Stimulated activated naive CD4-positive, alpha-beta T cell (primary cell): ENCODE results near the gene RDH13.
A peak's percentile ranks its signal among the peaks of the same experiment; 100 is the strongest.
"Not testable (repeated sequence)": the region's sequence is repeated elsewhere in the genome, so short reads cannot be mapped to it uniquely, and the experiment has no call there.

Experiments used
- DNase-seq, 6 experiments: peaks; one replicate each; lab custom pipeline; 2025; lab: John Stamatoyannopoulos, UW

RDH13 gene

DNA sequence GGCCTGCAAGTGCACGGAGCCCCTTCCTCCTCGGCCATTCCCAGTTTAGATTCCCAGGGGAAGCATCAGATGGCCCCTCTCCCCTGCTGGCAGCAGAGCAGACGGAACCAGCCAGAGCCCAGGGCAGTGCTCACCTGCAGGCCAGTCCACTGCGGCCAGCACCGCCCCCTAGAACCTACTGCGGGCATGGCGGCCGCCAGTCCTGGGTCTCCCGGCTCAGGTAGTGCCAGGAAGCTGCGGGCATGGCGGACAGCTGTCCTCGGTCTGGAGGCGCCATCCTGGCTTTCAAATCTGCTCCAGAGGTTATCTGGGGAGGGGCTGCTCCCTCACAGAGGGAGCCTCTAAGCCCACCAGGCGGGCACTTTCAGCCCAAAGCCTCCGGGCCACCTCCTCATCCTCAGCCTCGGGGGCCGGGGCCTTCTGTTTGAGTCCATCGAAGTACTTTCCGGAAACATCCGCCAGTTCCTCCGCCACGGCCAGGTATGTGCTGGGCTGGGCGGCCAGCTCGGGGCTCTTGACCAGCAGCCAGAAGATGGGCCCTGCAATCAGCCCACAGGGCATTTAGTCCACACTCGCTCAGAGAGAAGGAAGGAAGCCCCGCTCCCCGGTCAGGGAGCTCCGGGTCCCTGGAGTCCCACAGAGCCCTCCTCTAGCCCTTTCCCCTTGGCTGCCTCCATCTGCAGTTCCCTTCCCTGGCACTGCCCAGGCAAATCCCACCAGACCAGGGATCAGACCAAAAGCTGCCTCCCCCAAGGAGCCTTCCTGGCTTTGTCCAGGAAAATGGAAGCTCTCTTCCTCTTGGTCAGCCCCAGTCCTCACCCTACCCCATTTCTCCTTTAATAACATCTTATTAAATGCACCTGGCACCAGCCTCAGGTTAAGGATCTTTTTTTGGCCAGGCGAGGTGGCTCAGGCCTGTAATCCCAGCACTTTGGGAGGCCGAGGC, 17.9 kb downstream of the RDH13 start:
- no peak for DNase-seq

DNA sequence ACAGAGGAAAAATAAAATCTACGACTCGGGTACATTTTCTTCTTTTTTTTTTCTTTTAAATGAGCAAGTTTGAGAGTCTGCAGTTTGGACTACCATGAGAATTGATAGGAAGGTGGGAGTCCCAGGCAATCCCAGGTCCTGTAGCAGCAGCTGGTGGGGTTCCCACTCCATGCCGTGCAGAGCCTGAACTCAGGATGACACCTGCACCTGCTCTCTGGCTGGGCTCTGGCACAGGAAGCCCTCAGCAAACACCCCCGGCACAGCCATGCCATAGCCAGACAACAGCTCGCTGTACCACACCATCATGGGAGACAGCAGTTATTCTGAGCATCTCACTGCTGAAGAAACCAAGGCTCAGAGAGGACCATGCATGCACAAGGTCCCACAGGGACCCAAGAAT, 18.7 kb downstream of the RDH13 start:
- no peak for DNase-seq

DNA sequence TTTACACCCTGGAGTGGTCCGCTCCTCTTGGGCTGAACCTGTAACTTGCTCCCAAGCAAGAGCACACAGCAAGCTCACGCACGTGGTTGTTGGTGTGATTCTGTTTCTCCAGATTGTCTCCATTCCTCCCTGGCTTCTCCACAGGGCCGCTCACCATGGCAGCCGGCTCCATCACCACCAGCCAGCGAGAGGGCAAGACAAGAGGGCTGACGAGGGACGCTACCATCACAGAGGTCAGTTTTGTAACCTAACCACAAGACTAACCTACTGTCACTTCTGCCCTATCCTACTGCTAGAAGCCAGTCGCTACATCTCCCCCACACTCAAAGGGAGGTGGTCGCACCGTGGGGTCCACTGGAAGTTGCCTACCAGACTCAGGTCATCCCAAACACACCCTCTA, 20.3 kb downstream of the RDH13 start:
- no peak for DNase-seq

DNA sequence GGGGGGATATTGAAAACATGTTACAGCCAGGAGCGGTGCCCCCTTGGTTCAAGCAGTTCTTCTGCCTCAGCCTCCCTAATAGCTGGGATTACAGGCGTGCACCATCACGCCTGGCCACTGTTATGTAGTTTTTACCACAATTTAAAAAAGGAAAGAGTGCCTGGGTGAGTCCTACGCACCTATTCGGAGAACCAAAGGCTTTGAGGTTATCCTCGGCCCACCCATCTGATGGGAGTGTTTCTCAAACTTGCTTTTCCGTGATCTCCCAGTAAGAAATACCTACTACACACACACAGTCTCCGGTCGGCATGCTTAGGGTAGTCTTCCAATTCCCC, 20.6 kb downstream of the RDH13 start:
- DNase-seq: no peak

DNA sequence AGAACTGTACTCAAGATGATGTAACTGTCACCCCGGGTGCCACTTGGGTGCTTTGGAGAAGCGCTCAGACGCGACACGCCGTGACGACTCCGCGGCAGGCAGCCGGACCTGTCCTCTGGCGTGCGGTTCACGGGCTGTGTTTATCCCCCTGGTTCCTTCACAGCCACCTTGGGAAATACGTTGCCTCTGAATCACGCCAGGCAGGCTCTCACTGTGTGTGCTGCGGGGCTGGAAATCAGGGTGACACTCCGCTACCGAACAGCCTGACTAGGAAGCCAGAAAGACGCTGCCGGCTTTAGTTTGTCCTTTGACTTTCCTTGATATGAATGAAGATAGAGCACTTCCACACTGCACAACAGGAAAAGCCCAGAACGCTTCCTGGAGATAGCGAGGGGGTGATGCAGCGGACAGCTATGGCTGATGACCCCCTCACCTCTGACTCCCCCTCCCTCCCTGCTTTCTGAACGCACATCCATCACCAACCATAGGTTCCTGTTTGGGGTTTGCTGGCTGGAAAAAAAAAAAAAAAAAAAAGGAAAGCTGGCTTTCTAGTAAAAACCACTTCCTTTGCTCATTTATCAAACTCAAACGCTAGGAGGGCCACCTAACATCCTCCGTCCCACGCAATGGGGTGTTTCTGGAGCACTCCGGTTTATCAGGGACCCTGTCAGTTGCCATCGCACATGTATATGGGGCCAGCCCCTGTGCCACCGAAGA, 21.2 kb downstream of the RDH13 start:
- peak in 3 of 6 experiments; percentile 22 to 29 (median 29) for DNase-seq

DNA sequence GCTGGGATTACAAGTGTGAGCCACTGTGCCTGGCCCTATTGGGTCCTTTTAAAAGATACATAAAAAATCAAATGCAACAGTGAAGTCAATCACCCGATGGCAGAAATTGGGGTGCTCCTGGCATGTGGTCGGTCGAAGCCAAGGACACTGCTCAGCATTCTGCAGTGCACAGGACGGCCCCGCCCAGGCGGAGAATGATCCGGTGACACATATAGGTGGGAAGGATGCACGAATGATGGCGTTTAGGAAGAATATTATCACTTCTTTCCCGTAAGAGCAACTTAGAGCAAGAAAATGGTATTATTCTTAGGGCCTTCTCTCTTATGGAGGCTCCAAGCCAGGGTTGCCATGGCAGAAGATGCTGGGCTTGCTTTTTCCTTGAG, 21.7 kb downstream of the RDH13 start:
- no peak for DNase-seq

DNA sequence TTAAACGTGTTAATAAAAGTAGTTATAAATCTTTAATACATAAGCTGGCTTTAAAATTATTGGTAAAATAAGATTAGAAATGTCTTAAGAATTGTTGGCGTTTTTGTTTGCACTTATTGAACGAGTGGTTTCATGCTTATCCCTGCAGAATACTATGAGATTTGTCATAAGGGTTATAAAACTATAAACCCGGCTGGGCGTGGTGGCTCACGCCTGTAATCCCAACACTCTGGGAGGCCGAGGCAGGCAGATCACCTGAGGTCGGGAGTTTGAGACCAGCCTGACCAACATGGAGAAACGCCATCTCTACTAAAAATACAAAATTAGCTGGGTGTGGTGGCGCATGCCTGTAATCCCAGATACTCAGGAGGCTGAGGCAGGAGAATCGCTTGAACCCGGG, 22.3 kb downstream of the RDH13 start:
- not testable (repeated sequence) for DNase-seq

GRCh38 chr19:55037603-55038002, 25.3 kb downstream of the RDH13 start:
- not testable (repeated sequence) for DNase-seq

DNA sequence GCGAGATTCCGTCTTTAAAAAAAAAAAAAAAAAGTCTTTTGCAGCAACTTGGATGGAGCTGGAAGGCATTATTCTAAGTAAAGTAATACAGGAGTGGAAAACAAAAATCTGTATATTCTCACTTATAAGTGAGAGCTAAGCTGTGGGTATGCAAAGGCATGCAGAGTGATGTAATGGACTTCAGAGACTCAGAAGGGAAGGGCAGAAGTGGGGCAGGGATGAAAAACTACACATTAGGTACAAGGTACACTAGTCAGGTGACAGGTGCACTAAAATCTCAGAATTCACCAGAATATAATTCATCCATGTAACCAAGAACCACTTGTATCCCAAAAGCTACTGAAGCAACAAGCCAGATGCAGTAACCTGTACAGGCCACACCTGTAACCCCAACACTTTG, 26.9 kb downstream of the RDH13 start:
- DNase-seq: no peak

DNA sequence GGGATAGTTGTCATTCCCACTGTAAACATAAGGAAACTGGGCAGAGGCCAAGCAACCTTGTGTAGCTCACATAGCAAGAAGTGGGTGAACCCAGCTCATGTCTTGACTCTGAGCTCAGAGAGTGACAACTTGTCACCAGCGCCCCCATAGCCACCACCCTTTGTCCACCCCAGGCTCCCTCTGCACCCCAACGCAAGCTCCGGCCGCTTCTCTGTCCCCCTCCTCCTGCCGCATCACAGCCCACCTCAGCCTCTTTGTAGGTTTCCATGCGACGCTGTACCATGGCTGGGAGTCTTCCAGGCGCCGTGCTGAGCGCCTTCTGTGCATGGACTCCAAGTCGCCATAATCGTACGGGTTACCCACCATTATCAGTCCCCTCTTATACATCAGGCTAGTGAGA, 28.2 kb downstream of the RDH13 start:
- DNase-seq: no peak

DNA sequence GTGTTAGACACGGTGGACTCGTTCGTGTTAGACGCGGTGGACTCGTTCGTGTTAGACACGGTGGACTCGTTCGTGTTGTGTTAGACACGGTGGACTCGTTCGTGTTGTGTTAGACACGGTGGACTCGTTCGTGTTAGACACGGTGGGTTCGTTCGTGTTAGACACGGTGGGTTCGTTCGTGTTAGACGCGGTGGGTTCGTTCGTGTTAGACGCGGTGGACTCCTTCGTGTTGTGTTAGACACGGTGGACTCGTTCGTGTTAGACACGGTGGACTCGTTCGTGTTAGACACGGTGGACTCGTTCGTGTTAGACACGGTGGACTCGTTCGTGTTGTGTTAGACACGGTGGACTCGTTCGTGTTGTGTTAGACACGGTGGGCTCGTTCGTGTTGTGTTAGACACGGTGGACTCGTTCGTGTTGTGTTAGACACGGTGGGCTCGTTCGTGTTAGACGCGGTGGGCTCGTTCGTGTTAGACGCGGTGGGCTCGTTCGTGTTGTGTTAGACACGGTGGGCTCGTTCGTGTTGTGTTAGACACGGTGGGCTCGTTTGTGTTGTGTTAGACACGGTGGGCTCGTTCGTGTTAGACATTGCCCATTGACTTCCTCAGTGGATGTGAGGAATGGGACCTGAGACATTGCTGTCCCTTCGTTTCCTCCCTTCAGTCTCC, 29.8 kb downstream of the RDH13 start:
- DNase-seq: not testable (repeated sequence)

DNA sequence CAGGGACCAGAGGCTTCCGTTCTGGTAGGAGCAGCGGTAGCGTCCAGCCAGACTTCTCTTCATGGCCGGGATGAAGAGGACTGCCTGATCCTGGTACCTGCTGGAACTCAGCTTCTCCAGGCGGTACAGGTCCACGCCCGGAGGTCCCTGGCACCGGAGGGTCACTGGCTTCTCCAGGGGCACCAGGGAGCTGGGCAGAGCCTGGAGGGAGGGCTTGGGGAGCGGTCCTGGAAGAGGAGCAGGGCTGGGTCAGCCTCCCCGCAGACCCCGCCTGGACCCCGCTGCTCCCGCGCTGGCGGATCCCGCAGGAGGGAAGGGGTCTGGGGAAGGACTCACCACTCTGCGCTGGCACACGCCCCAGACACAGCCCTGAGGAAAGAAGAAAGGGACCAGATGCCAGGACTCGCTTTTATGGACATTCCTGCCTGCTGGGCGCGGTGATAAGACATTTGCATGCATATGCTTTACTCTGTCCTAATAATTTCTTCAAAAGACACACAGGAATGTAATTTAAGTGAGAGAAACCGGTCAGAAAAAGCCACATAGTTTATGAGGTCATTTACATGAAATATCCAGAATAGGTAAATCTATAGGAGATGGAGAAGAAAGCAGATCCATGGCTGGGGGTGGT, 30.7 kb downstream of the RDH13 start:
- no peak for DNase-seq

- no peak for DNase-seq
Measured at GRCh38 chr19:55031178-55031577, 31.8 kb downstream of the RDH13 start.

DNA sequence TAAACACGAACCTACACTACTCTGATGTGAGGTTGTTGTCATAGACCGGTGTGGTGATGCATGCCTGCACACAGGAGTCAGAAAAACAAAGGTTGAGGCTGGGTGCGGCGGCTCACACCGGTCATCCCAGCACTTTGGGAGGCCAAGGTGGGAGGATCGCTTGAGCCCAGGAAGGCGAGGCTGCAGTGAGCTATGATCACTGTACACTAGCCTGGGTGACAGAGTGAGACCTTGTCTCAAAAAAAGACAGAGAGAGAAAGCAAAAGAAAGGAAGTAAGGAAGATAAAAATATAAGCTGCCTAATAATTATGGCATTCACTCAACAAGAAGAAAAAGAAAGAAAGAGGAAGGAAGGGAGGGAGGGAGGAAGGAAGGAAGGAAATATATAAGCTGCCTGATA, 34.2 kb downstream of the RDH13 start:
- no peak for DNase-seq

GRCh38 chr19:55027472-55028337, 35.2 kb downstream of the RDH13 start:
- DNase-seq: no peak

DNA sequence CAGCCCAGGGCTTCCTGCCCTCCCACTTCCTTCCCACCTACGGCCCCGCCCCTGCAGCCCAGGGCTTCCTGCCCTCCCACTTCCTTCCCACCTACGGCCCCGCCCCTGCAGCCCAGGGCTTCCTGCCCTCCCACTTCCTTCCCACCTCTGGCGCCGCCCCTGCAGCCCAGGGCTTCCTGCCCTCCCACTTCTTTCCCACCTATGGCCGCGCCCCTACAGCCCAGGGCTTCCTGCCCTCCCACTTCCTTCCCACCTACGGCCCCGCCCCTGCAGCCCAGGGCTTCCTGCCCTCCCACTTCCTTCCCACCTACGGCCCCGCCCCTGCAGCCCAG, 35.8 kb downstream of the RDH13 start:
- DNase-seq: not testable (repeated sequence)

DNA sequence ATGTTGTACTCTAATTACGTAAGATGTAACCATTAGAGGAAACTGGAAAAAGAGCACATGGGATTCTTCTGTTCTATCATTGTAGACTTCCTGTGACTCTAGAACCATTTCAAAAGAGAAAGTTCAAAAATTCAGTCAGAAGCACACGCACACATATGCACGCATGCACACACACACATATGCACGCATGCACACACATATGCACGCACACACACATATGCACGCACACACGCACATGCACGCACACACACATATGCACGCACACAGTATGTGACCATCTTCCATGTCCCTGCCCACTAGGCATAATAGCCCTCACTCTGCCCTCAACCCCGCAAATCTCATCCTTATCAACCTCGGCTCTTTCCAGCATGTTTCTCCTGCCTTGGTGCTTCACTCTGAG, 38.8 kb downstream of the RDH13 start:
- DNase-seq: no peak

GRCh38 chr19:55020351-55020750, 42.6 kb downstream of the RDH13 start:
- DNase-seq: not testable (repeated sequence)

DNA sequence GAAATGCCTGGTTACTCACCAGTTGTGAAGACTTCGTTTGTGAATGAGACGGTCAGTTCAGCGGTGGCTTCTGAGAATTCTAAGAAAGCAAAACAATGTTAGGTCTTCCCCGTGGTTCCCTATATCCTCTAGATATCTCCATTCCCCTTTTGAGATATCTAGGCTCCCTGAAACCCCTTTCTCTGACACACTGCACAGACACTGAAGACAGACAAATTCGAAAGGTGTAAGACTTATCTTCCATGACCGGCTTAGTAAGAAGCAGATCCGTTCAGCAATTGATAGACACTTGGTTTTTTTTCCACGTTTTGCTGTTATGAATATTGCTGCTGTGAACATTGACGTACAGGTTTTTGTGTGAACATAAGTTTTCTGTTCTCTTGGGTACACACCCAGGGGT, 44.3 kb downstream of the RDH13 start:
- no peak for DNase-seq

DNA sequence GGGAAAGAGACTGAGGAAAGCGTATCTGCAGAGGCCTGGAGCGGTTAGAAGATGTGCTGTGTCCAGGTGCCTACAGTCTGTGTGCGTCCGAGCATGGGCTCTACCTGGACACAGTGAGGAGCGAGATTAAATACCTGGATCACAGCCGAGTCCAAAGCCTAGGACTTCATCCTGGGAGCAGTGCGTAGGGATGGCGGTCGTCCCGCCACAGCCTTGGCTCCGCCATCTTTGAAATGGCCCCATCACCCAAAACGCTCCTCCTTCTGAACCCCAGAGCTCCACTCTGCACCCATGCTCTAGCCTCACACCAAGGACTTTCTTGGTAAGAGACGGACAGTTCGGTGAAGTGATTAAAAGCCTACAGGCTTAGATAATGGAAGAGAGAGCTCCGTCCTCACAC, 44.7 kb downstream of the RDH13 start:
- DNase-seq: no peak

DNA sequence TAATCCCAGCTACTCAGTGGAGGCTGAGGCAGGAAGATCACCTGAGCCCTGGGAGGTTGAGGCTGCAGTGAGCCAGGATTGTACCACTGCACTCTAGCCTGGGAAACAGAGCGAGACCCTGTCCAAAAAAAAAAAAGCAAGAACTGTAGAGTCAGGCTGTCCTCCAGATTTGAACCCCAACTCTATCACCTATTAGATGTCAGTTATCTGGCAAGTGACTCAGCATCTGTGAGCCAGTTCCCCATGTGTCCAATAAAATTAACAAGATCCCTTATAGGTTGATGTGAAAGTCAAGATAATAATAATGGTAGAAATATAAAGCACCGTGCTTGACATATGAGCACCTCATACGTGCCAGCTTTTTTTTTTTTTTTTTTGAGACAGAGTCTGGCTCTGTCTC, 46.9 kb downstream of the RDH13 start:
- no peak for DNase-seq

GRCh38 chr19:55015126-55015525, 47.8 kb downstream of the RDH13 start:
- no peak for DNase-seq
